GM19193 (cell line): ENCODE data around the gene SLC38A5.

Source experiments
- POLR2A ChIP-seq: IDR thresholded peaks from 4 replicates; pipeline ENCODE4 v1.6.1; 2011; ENCODE audit not compliant: insufficient read depth, insufficient read length; ENCODE audit errors: extremely low read depth

The SLC38A5 gene

DNA sequence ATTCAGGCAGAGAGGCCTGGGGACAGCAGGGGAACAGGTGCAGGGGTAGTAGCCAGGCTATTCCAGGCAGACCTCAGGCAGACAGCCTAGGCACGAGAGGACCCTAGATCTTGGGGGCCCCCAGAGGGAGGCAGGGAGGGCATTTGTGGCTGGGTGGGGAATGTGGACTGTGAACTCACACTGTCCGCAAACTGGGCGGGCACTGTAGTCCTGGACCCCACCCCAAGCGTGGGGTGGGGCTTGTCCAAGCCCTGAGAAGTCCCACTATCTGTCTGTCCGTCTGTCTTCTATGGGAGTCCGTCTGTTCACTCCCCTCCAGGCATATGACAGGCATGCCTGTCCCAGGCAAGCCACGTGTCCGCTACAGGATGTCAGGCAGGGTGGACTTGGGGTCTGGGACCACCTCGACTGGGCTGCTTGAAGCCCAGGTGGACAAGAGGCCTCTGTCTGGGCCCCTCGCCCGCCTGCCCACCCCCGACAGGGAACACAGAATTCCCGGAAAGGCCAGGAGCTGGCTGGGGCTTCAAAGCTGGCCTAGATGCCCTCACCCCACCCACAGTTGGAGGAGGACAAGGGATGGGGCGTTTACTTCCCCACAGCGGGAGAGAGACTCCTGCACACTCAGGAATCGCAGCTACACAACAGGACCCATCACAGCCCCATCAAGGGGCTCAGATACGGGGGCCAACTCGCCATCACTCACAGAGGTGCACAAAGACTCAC, at the start of gene SLC38A5:
SLC38A5 (minus strand) TSS at position 151 of the 723 bp plus-strand sequence. CDS start 2,336 bp downstream, outside the sequence.
- TF ChIP-seq POLR2A, result no peak

GRCh38 chrX:48516987-48517386, 46.9 kb upstream of the SLC38A5 start:
- TF ChIP-seq POLR2A, result no peak

GRCh38 chrX:48516285-48516684, 46.2 kb upstream of the SLC38A5 start:
- no peak for TF ChIP-seq POLR2A

- TF ChIP-seq POLR2A, result no peak
These were observed 45.8 kb upstream of the SLC38A5 start for GRCh38 chrX:48515842-48516241.

- no peak for TF ChIP-seq POLR2A
These were observed 44.9 kb upstream of the SLC38A5 start for GRCh38 chrX:48514868-48515460.

DNA sequence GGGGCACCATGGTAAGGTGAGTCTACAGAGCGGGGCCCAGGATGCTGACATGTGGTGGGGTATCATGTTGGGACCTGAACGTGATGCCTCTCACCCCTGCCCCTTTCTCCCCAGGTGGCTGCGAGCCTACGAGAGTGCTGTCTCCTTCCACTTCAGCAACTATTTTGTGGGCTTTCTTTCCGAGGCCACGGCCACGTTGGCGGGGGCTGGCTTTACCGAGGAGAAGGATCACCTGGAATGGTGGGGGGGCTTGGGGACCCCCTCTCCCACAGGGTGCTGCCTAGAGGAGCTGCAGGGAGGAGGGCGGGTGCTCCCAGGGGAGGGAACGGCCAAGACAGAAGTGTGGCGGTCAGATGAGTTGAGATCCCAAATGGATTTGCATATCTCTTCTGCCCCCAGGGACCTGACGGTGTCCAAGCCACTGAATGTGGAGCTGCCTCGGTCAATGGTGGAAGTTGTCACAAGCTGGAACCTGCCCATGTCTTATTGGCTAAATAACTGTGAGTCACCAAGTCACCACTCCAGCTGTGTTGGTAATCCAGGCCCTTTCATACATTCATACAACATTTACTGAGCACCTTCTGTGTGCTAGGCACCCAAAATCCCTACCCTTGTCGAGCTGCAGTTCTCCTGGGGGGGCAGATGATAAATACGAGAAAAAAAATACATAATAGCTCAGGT, 44.2 kb upstream of the SLC38A5 start:
- no peak for TF ChIP-seq POLR2A

- TF ChIP-seq POLR2A, result no peak
These were observed 43.6 kb upstream of the SLC38A5 start for GRCh38 chrX:48513670-48514069.

DNA sequence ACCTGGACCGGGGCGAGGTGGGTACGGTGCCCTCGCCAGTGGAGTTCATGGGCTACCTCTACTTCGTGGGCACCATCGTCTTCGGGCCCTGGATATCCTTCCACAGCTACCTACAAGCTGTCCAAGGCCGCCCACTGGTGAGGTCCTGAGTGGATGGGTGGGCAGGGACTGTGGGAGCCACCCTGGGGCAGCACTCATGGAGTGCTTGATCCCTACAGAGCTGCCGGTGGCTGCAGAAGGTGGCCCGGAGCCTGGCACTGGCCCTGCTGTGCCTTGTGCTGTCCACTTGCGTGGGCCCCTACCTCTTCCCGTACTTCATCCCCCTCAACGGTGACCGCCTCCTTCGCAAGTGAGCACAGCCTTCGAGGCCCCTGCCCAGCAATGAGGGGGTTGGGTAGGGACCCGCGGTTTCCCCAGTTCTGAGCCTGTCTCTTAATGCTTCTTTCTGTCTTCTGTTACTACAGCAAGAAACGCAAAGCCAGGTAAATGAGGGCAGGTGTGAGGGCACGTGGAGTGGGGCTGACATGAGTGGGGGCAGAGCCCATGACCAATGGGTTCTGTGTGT, 42.4 kb upstream of the SLC38A5 start:
- TF ChIP-seq POLR2A, result no peak

DNA sequence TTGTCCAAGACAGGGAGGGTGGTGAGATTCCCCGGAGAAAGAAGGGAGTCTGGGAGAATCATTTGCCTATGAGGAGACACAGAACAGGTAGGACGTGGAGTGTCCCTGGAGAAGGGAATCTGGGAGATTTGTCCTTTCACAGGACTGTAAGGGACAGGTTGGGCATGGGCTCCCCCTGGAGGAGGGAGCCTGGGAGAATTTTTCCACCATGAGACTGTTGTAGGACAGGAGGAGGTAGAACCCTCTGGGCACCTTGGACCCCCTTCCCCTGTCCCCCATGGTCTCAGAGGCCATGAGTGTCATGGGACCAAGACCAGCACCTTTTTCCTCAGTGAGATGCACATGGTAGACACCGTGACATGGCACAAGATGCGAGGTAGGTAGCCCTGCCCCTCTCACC, 41.5 kb upstream of the SLC38A5 start:
- TF ChIP-seq POLR2A, result no peak

DNA sequence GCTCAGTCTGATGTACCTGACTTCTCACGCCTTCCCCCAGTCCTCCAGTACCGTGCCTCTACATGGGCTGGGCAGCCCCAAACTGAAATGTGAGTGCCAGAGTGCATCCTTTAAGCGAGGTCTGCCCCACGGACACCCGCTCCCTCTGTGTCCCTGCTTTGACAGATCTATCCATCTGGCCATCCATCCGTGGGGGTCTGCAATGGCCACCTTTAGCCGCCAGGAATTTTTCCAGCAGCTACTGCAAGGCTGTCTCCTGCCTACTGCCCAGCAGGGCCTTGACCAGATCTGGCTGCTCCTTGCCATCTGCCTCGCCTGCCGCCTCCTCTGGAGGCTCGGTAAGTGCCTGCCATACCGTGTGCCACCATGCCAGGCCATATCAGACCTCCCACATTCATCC, 39.6 kb upstream of the SLC38A5 start:
- no peak for TF ChIP-seq POLR2A

DNA sequence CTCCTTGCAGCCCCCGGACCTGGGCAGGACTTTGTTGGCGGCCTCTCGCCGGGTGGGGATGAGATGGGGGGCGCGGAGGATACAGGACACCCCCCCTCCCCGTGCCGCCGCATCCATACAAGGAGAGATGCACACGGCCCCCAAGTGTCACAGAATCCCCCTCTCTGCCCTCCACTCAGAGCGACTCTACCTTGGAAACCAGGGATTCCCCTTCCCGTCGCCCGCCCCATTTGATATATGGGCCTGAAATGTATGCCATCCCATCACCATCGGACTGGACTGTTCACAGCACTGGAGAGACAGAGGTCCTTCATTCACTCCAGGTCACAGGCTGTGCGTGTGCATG, 39.2 kb upstream of the SLC38A5 start:
- TF ChIP-seq POLR2A, result no peak

GRCh38 chrX:48508400-48509244, 38.6 kb upstream of the SLC38A5 start, which contains the start of gene PORCN:
Gene PORCN (plus strand): TSS chrX:48508992. CDS start chrX:48509821, 829 bp downstream.
- peak; percentile 67 for TF ChIP-seq POLR2A

- TF ChIP-seq POLR2A, result no peak
These were observed 37.2 kb upstream of the SLC38A5 start for GRCh38 chrX:48507246-48507645.

- no peak for TF ChIP-seq POLR2A
These were observed 35.4 kb upstream of the SLC38A5 start for GRCh38 chrX:48505481-48505880.

GRCh38 chrX:48504261-48504660, 34.2 kb upstream of the SLC38A5 start:
- no peak for TF ChIP-seq POLR2A
